HT-29 (cell line): ENCODE measurements around the gene RSPH6A. TPM values are rescaled to one million over a fixed set of nuclear protein-coding genes. Genes with fewer than 3 reads are reported as not detected.

ENCODE experiments used
- DNase-seq: peaks from one replicate; pipeline ENCODE4 v3.0.0-alpha.2; 2015; ENCODE audit warnings: low spot score
- total RNA-seq: library from RNA; depleted of rRNA; stranded (reverse); fragments of >200 nt; shearing (Covaris generic); gene quantifications from 2 replicates; pipeline ENCODE4 v1.2.3, GENCODE V29; 2014; rRNA removed

Gene RSPH6A
- total RNA-seq: not detected in 2 replicates

GRCh38 chr19:45814851-45815480 lies at the start of gene RSPH6A:
Gene RSPH6A (minus strand): TSS chr19:45815308. CDS start chr19:45815176, 132 bp downstream.
- DNase-seq: no peak

- DNase-seq: no peak
Observed at GRCh38 chr19:45864629-45865082, 49.5 kb upstream of the RSPH6A start.

GRCh38 chr19:45863840-45864628 lies 48.9 kb upstream of the RSPH6A start, which contains the start of gene FOXA3:
Gene FOXA3 (plus strand): TSS chr19:45864326. CDS start chr19:45864457, 131 bp downstream.
- peak; percentile 84 for DNase-seq

- DNase-seq: no peak
Observed at GRCh38 chr19:45863335-45863839, 48.3 kb upstream of the RSPH6A start.

- DNase-seq: peak; percentile 100
Observed at GRCh38 chr19:45862564-45863334, 47.6 kb upstream of the RSPH6A start, which contains the start of gene SYMPK. Gene SYMPK (minus strand): TSS chr19:45863147. CDS start chr19:45854495, 8,652 bp downstream.

GRCh38 chr19:45862271-45862563 lies 47.1 kb upstream of the RSPH6A start:
- DNase-seq: no peak

- no peak for DNase-seq
Observed at GRCh38 chr19:45860359-45861259, 45.5 kb upstream of the RSPH6A start.

- DNase-seq: no peak
Observed at GRCh38 chr19:45854167-45854778, 39.2 kb upstream of the RSPH6A start.

GRCh38 chr19:45852983-45853382 lies 37.9 kb upstream of the RSPH6A start:
- no peak for DNase-seq

GRCh38 chr19:45852145-45852750 lies 37.1 kb upstream of the RSPH6A start:
- DNase-seq: no peak

GRCh38 chr19:45848922-45849321 lies 33.8 kb upstream of the RSPH6A start:
- DNase-seq: peak; percentile 24

GRCh38 chr19:45847663-45848062 lies 32.6 kb upstream of the RSPH6A start:
- no peak for DNase-seq

GRCh38 chr19:45842198-45842597 lies 27.1 kb upstream of the RSPH6A start:
- DNase-seq: no peak

- no peak for DNase-seq
Observed at GRCh38 chr19:45834970-45835369, 19.9 kb upstream of the RSPH6A start.

GRCh38 chr19:45828945-45829344 lies 13.8 kb upstream of the RSPH6A start:
- no peak for DNase-seq

- no peak for DNase-seq
Observed at GRCh38 chr19:45828523-45828922, 13.4 kb upstream of the RSPH6A start.

GRCh38 chr19:45827459-45828093 lies 12.5 kb upstream of the RSPH6A start:
- DNase-seq: no peak

- DNase-seq: no peak
Observed at GRCh38 chr19:45826934-45827333, 11.8 kb upstream of the RSPH6A start.
